HG03039 (cell line): Measurements from ENCODE around the gene DCDC2.
"Not testable (repeated sequence)": the region's sequence is repeated elsewhere in the genome, so short reads cannot be mapped to it uniquely, and the experiment has no call there.

Experiments
- ATAC-seq: cut with Tn5 transposase; IDR thresholded peaks from one replicate; pipeline ENCODE4 v1.9.1; 2021; ENCODE audit warnings: mild to moderate bottlenecking, moderate library complexity; ENCODE audit not compliant: unreplicated experiment

Gene DCDC2

GRCh38 chr6:24357336-24358218 lies at the start of gene DCDC2:
Gene DCDC2 (minus strand): TSS chr6:24358059. CDS start chr6:24357750, 309 bp downstream.
- no peak for ATAC-seq

GRCh38 chr6:24405262-24405661 lies 47.4 kb upstream of the DCDC2 start:
- no peak for ATAC-seq

DNA sequence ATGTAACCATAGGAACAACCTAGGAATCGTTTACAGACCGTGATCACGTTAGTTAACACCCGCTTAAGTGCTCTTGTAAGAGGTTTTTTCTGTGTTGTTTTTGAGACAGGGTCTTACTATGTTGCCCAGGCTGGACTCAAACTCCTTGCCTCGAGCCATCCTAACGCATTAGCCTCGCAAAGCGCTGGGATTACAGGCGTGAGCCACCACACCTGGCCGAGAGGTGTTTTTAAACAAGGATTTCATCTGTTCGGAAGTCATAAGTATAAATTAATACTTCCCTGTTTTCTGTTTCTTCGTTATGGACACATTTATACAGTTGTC lies 45.6 kb upstream of the DCDC2 start:
- no peak for ATAC-seq

DNA sequence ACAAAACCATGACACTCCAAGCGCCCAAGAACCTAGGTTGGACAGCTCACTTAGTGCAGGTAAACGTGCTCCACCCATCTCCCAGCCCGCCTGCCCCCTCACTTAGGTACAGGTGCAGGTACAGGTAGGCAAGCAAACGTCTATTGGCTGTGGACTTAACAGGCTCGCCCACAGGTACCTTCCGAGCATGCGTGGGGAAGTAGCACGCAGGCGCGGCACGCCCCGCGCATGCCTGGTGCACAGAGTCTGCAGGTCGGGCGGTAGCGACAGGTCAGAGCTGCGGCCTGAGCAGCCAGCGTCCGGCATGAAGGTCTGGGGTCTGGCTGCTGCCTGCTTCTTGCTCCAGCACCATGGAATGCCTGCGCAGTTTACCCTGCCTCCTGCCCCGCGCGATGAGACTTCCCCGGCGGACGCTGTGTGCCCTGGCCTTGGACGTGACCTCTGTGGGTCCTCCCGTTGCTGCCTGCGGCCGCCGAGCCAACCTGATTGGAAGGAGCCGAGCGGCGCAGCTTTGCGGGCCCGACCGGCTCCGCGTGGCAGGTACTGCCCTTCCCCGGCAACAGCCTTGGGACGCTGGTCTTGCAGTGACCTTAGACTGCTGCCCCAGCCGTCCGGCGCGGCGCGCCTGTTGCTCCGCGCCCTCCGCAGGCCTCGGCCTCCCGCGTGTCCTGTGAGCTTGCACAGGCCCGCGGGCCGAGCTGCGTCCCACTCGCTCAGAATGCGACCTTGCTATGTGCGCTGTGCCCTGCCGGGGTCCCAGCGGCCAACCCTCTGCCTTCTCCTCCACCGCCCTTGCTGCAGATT lies 45.0 kb upstream of the DCDC2 start, which contains the start of gene MRS2:
TSS of gene MRS2 (plus strand) at position 240 of the 804 bp plus-strand sequence. CDS start at position 351, 111 bp downstream.
- peak; percentile 94 for ATAC-seq

GRCh38 chr6:24401458-24401857 lies 43.6 kb upstream of the DCDC2 start:
- ATAC-seq = no peak

- not testable (repeated sequence) for ATAC-seq
These were observed 42.5 kb upstream of the DCDC2 start for GRCh38 chr6:24400045-24401039.

GRCh38 chr6:24397631-24398030 lies 39.8 kb upstream of the DCDC2 start:
- ATAC-seq = no peak

DNA sequence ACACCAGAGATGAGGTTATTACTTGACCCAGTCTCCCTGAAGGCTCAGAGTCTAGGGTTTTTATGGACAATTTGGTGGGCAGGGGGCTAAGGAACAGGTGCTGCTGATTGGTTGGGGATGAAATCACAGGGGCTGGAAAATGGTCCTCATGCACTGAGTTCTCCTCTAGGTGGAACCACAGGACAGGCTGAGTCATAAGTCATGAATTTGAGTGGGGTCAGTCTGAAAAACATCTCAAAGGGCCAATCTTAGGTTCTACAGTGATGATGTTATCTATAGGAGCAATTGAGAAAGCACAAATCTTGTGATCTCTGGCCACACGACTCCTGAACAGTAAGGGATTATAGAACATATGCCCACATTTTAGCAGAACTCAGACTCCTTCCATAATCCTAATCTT lies 39.0 kb upstream of the DCDC2 start:
- no peak for ATAC-seq

GRCh38 chr6:24394780-24395437 lies 37.0 kb upstream of the DCDC2 start:
- no peak for ATAC-seq

DNA sequence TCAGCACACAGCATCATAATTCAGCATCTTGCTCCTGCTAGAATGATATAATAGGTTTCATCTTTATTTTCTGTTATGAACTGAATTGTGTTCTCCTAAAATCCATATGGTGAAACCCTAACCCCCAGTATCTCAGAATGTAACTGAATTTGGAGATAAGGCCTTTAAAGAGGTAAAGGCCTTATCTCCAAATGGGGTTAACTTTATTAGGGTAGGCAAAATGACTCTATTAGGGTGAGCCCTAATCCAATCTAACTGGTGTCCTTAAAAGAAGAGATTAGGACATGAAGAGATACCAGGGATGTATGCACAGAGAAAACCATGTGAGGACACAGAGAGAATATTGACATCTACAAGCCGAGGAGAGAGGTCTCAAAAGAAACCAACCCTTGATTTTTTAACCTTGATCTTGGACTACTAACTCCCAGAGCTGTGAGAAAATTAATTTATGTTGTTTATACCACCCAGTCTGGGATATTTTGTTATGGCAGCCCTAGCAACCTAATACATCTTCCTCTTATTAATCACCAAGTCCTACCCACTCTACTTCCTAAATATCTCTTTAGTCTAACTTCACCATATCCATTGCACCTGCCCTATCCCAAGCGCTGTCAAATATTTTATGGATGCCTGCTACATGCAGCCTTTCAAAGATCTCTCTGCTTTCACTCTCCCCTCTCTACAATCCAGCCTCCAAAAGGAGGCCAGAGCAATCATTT lies 36.4 kb upstream of the DCDC2 start:
- no peak for ATAC-seq

DNA sequence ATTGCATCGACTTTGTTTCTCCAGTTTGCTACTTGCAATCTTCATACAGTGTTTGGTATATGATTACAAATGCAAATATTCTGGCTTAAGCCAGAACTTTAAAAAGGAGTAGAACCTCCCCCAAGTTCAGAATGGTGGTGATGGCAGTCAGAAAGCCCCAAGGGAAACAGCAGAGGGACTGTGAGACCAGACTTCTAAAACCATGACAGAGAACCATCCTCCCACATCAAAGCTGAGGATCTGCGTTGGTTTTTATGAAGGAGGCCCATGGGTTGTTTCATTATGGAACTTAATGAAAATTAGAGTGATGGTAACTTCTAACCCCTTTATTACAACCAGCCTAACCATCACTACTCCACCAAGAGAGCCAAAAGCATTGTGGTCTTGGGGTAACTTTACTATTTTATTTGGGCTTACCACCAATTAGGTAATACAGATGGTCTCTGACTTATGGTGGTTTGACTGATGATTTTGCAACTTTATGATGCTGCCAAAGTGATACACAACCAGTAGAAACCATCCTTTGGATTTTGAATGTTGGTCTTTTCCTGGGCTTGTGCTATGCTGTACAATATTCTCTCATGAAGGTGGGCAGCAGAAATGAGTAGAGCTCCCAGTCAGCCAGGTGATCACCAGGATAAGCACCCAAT lies 34.0 kb upstream of the DCDC2 start:
- ATAC-seq = peak; percentile 80

DNA sequence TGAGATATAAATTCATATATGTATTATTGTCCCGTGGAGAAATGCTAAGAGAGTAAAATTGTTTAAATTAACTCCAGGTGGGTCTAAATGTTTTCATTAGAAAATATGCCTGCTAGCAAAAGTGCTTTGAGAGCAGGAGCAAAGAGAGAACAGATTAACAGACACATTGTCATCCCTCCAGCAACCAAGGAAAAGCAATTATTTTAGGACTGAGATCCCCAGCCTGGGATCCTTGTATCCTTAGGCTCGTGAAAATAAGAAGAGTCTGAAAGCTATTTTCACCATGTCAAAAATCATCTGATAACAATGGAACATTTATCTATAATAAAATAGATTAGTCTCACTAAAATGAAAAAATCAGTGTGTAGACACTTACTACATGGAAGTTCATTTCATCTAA lies 33.3 kb upstream of the DCDC2 start:
- ATAC-seq = no peak

DNA sequence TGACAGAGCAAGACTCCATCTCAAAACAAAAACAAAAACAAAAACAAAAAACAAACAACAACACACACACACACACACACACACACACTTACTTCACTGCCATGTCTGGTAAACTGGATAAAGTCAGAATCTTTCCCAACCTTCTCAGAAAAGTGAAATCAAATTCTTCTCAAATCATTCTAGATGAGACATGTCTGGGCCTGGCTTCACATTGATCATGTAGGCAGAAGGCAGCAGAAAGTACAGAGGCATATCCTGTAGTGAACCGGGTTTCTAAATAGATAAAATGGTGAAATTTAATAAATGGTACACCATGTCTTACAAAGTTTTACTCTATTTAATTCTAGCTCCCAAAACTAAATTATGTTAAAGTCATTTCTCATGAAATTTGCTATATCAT lies 30.0 kb upstream of the DCDC2 start:
- no peak for ATAC-seq

GRCh38 chr6:24385536-24386269 lies 27.8 kb upstream of the DCDC2 start:
- ATAC-seq = no peak

DNA sequence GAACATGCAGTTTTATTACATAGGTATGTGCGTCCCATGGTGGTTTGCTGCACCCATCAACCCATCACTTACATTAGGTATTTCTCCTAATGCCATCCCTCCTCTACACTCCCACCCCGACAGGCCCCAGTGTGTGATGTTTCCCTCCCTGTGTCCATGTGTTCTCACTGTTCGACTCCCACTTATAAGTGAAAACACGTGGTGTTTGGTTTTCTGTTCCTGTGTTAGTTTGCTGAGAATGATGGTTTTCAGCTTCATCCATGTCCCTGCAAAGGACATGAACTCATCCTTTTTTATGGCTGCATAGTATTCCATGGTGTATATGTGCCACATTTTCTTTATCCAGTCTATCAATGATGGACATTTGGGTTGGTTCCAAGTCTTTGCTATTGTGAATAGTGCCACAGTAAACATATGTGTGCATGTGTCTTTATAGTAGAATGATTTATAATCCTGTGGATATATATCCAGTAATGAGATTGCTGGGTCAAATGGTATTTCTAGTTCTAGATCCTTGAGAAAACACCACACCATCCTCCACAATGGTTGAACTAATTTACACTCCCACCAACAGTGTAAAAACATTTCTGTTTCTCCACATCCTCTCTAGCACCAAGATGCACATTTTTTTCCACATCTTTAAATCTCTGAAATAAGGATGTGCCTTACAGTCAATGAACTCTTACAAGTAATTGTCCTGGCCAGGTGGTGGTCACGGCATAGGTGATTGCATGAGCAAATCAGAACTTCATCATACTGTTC lies 26.7 kb upstream of the DCDC2 start:
- ATAC-seq = not testable (repeated sequence)

- ATAC-seq = not testable (repeated sequence)
These were observed 25.1 kb upstream of the DCDC2 start for GRCh38 chr6:24382891-24383494.

GRCh38 chr6:24382220-24382540 lies 24.3 kb upstream of the DCDC2 start:
- no peak for ATAC-seq
